Upper lobe of left lung (tissue), 6 donors: ENCODE results near the gene OR1D5. TPM values are rescaled to one million over a fixed set of nuclear protein-coding genes. Genes with fewer than 3 reads are reported as not detected.

Experiments
- ATAC-seq, 2 donors: fragments of 200-7000 bp; cut with Tn5 transposase; one replicate each; pipeline ENCODE4 v1.9.1; 2022; ENCODE audit warnings: mild to moderate bottlenecking in 2 of 2, moderate library complexity in 2 of 2; ENCODE audit not compliant: low FRiP score in 2 of 2
- DNase-seq, 2 donors: peaks; one replicate each; pipeline ENCODE4 v3.0.0-alpha.2; 2019 to 2020
- H3K27ac ChIP-seq, 4 donors: fragments of 200-600 bp; sonication (generic); one replicate each; pipeline ENCODE4 v1.5.1; 2016 to 2019
- H3K27me3 ChIP-seq, 4 donors: fragments of 200-600 bp; sonication (generic); one replicate each; pipeline ENCODE4 v1.5.1; 2017 to 2019
- H3K36me3 ChIP-seq, 4 donors: fragments of 200-600 bp; sonication (generic); one replicate each; pipeline ENCODE4 v1.5.1; 2016 to 2019
- H3K4me1 ChIP-seq, 4 donors: fragments of 200-600 bp; sonication (generic); one replicate each; pipeline ENCODE4 v1.5.1; 2018 to 2019
- H3K4me3 ChIP-seq, 4 donors: fragments of 200-600 bp; sonication (generic); one replicate each; pipeline ENCODE4 v1.5.1; 2017 to 2019; ENCODE audit warnings: mild to moderate bottlenecking in 2 of 4, moderate library complexity in 1 of 4
- H3K9me3 ChIP-seq, 4 donors: fragments of 200-600 bp; sonication (generic); one replicate each; pipeline ENCODE4 v1.5.1; 2018 to 2019
- EP300 ChIP-seq, 4 donors: sonication (generic); formaldehyde crosslinking; IDR thresholded peaks; one replicate each; pipeline ENCODE4 v1.5.1; 2017; ENCODE audit warnings: antibody characterized with exemption in 4 of 4, control low read depth in 2 of 4
- POLR2A ChIP-seq, 4 donors: fragments of 450-650 bp; IDR thresholded peaks; one replicate each; pipeline ENCODE4 v1.5.1; 2016 to 2017; ENCODE audit warnings: antibody characterized with exemption in 4 of 4, mild to moderate bottlenecking in 2 of 4
- POLR2AphosphoS5 ChIP-seq, 2 donors: sonication (generic); formaldehyde crosslinking; IDR thresholded peaks; one replicate each; pipeline ENCODE4 v1.5.1; 2017; ENCODE audit warnings: antibody characterized with exemption in 2 of 2
- WGBS, 2 donors: methylation state at CpG; one replicate each; pipeline ENCODE4 v1.1.5; 2017 to 2018; 5-methylcytosine and 5-hydroxymethylcytosine counted together
- total RNA-seq, 6 donors: library from RNA; depleted of rRNA in 4 of 6; stranded (reverse); fragments of >200 nt in 4 of 6; gene quantifications; one replicate each; pipeline versions ENCODE4 v1.1.0 to v1.2.1, GENCODE V29; 2016 to 2021
- TF ChIP-seq, protein P1 (sequence below), 6 experiments: fragments of 450-650 bp in 4 of 6; fragments of 200-600 bp in 2 of 6; sonication (generic) in 2 of 6; IDR thresholded peaks; one replicate each; pipeline ENCODE4 v1.5.1; 2016 to 2019; ENCODE audit warnings: antibody characterized with exemption in 6 of 6
- donor health status: DM: no; HTN: no; CAD: no; lungs with moderate emphysema.
- donor health status: DM: no; HTN: yes; CAD: no; lungs with severe emphysema.

Gene OR1D5
- total RNA-seq, 6 donors from 2014 or later = not detected

GRCh38 chr17:3048727-3049471, 14.5 kb downstream of the OR1D5 start:
- Histone ChIP-seq H3K27ac (peak overlapping the region; percentile 37 to 80 (median 73)), H3K9me3 (peaks cover 0 to 8% (median 5%) of the 10 kb centered on the region in 4 donors), H3K4me1 (peaks cover 0 to 6% (median 5%) of the 10 kb centered on the region in 4 donors), H3K36me3 (no peaks in the 10 kb centered on the region), H3K4me3 (peak overlapping the region; percentile 25 to 78 (median 62)), H3K27me3 (no peaks in the 10 kb centered on the region)
- ATAC-seq (peak; percentile 99 to 100), DNase-seq (peak; percentile 94 to 97)
- no peak for TF ChIP-seq EP300 (IDR thresholded peaks at IDR 0.05)
- TF ChIP-seq POLR2AphosphoS5 (IDR thresholded peaks at IDR 0.05) = peak in 1 of 2 donors; percentile 34
- TF ChIP-seq POLR2A (IDR thresholded peaks at IDR 0.05) = peak in 1 of 4 donors; percentile 66
- TF ChIP-seq, protein P1, sequence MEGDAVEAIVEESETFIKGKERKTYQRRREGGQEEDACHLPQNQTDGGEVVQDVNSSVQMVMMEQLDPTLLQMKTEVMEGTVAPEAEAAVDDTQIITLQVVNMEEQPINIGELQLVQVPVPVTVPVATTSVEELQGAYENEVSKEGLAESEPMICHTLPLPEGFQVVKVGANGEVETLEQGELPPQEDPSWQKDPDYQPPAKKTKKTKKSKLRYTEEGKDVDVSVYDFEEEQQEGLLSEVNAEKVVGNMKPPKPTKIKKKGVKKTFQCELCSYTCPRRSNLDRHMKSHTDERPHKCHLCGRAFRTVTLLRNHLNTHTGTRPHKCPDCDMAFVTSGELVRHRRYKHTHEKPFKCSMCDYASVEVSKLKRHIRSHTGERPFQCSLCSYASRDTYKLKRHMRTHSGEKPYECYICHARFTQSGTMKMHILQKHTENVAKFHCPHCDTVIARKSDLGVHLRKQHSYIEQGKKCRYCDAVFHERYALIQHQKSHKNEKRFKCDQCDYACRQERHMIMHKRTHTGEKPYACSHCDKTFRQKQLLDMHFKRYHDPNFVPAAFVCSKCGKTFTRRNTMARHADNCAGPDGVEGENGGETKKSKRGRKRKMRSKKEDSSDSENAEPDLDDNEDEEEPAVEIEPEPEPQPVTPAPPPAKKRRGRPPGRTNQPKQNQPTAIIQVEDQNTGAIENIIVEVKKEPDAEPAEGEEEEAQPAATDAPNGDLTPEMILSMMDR (IDR thresholded peaks at IDR 0.05) = peak; percentile 40 to 93 (median 69)
- WGBS, 2 donors = 1% methylated on average over 16 to 38 of the region's 50 CpGs

DNA sequence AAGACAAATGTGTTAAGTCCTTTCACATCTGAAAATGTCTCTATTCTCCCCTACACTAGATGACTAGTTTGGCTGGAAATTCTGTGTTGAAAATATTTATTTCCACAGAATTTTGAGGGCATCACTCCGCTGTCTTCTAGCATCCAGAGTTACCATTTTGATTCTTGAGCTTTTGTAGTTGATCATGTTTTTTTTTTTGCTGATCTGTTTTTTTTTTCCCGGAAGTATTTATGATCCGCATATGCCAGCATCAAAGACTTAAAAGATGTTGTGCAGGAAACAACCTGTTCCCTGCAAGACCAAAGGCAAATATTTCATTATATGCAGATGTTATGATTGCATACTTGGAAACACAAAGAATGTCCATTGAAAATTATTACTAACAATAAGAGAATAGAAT, 16.7 kb downstream of the OR1D5 start:
- Histone ChIP-seq H3K4me3 (no peak overlapping the region), H3K27ac (no peak overlapping the region), H3K27me3 (no peaks in the 10 kb centered on the region), H3K36me3 (no peaks in the 10 kb centered on the region), H3K9me3 (peaks cover 0 to 14% (median 8%) of the 10 kb centered on the region in 4 donors), H3K4me1 (peaks cover 0 to 6% (median 5%) of the 10 kb centered on the region in 4 donors)
- TF ChIP-seq, protein P1 (IDR thresholded peaks at IDR 0.05) = no peak
- no peak for TF ChIP-seq POLR2A (IDR thresholded peaks at IDR 0.05)
- no peak for TF ChIP-seq EP300 (IDR thresholded peaks at IDR 0.05)
- TF ChIP-seq POLR2AphosphoS5 (IDR thresholded peaks at IDR 0.05) = no peak
- ATAC-seq (no peak), DNase-seq (no peak)
- WGBS, 2 donors = 61 to 77% methylated on average over 3 of the region's 3 CpGs

DNA sequence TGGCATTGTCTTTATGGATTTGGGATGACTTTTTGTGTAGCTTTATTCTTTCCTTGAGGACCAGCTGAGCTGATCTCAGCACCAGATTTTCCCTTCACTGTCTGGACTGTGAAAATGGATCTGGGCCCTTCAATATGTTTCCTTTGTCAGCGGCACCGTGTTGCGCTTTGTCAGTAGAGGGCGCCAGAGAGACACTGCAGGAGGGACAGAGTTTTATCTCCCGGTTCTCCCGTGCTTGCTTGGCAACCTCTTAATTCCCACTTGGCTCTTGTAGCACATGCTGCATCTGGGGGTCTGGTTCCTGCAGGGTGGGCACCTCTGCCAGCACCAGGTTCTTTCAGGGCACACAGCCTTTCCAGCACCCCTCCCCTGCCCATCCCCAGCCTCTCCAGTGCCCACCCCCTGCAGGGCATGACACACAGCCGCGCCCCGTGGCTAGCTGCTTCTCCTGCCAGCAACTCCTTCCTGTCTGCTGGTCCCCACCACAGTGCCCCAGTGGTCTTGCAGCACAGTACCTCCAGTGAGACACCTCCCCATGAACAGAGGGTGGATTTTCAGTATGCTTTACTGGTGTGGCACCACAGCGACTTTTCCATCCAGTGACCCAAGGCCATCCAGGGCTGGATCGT, 19.6 kb downstream of the OR1D5 start:
- no peak overlapping the region for H3K4me3 ChIP-seq
- H3K27ac ChIP-seq = no peak overlapping the region
- DNase-seq (no peak), ATAC-seq (no peak)
- no peaks in the 10 kb centered on the region for H3K27me3 ChIP-seq
- WGBS, 2 donors = 66 to 69% methylated on average over 11 of the region's 11 CpGs
- TF ChIP-seq EP300 (IDR thresholded peaks at IDR 0.05) = no peak
- TF ChIP-seq, protein P1 (IDR thresholded peaks at IDR 0.05) = no peak
- H3K9me3 ChIP-seq = peaks cover 0 to 14% (median 8%) of the 10 kb centered on the region in 4 donors
- H3K4me1 ChIP-seq = peaks cover 0 to 6% (median 3%) of the 10 kb centered on the region in 4 donors
- no peaks in the 10 kb centered on the region for H3K36me3 ChIP-seq

DNA sequence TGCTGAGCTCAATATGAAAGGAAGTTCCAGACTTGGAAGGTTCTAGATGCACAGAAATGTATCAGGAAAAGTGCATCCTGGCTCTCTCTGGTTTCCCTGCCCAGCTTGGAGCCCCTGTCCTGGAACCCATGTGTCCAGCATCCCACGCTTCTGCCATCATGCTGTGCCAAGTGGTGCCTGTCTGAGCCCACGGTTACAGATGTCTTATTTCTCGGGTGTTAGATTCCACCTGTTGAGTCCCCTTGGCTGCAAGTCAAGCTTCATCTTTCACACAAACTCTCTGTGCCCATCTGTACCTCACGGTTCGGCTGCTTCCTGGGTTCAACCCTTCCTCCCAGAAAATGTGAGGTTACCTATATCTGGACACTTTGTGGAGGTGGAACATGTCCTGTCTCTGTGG, 22.5 kb downstream of the OR1D5 start:
- Histone ChIP-seq H3K4me1 (no peaks in the 10 kb centered on the region), H3K27me3 (no peaks in the 10 kb centered on the region), H3K27ac (no peak overlapping the region), H3K9me3 (peaks cover 0 to 14% (median 8%) of the 10 kb centered on the region in 4 donors), H3K4me3 (no peak overlapping the region), H3K36me3 (no peaks in the 10 kb centered on the region)
- WGBS, 2 donors = 80 to 85% methylated on average over 3 to 5 of the region's 5 CpGs
- TF ChIP-seq POLR2AphosphoS5 (IDR thresholded peaks at IDR 0.05) (no peak), POLR2A (IDR thresholded peaks at IDR 0.05) (no peak), EP300 (IDR thresholded peaks at IDR 0.05) (no peak)
- TF ChIP-seq, protein P1 (IDR thresholded peaks at IDR 0.05) = no peak
- DNase-seq (no peak), ATAC-seq (no peak)
